Thyroid gland (tissue), 4 donors: Measurements from ENCODE around the gene PMEPA1. TPM values are rescaled to one million over a fixed set of nuclear protein-coding genes. Genes with fewer than 3 reads are reported as not detected.

Experiments
- DNase-seq, 2 donors: peaks; one replicate each; pipeline ENCODE4 v3.0.0-alpha.2; 2019
- H3K27ac ChIP-seq, 3 donors: fragments of 200-600 bp; sonication (generic); 1 replicate in 2 of 3; 2 replicates in 1 of 3; pipeline ENCODE4 v1.5.1; 2016 to 2019; ENCODE audit warnings: mild to moderate bottlenecking in 1 of 3, moderate library complexity in 1 of 3
- H3K27me3 ChIP-seq: fragments of 200-600 bp; sonication (generic); one replicate; pipeline ENCODE4 v1.5.1; 2019
- H3K36me3 ChIP-seq, 2 donors: fragments of 200-600 bp; sonication (generic); one replicate each; pipeline ENCODE4 v1.5.1; 2016 to 2019
- H3K4me1 ChIP-seq, 2 donors: fragments of 200-600 bp; sonication (generic); one replicate each; pipeline ENCODE4 v1.5.1; 2017 to 2019
- H3K4me3 ChIP-seq, 3 donors: fragments of 200-600 bp; sonication (generic); replicated peaks in 1 of 3; 1 replicate in 2 of 3; 2 replicates in 1 of 3; pipeline ENCODE4 v1.5.1; 2016; ENCODE audit warnings: mild to moderate bottlenecking in 1 of 3
- H3K9me3 ChIP-seq: fragments of 200-600 bp; sonication (generic); one replicate; pipeline ENCODE4 v1.5.1; 2017
- POLR2A ChIP-seq, 2 donors: fragments of 450-650 bp; IDR thresholded peaks; one replicate each; pipeline ENCODE4 v1.6.1; 2017; ENCODE audit warnings: antibody characterized with exemption in 2 of 2, mild to moderate bottlenecking in 2 of 2, moderate library complexity in 1 of 2
- WGBS, 2 donors: methylation state at CpG; one replicate each; pipeline ENCODE4 v1.1.5; 2017; 5-methylcytosine and 5-hydroxymethylcytosine counted together
- intact Hi-C: fragments of 100-400 bp; cut with DNase I; formaldehyde crosslinking; loops from one replicate; pipeline ENCODE4 v1.15.1; 2023
- total RNA-seq, 4 donors: library from RNA; depleted of rRNA; stranded (reverse); fragments of >200 nt; gene quantifications; one replicate each; pipeline ENCODE4 v1.2.3, GENCODE V29; 2016
- TF ChIP-seq, protein P1 (sequence below), 6 experiments: fragments of 200-600 bp in 3 of 6; fragments of 450-650 bp in 3 of 6; sonication (generic) in 3 of 6; IDR thresholded peaks; one replicate each; pipeline ENCODE4 v1.5.1; 2016 to 2019; ENCODE audit warnings: antibody characterized with exemption in 6 of 6, mild to moderate bottlenecking in 2 of 6, inconsistent platforms in 1 of 6, moderate library complexity in 1 of 6

PMEPA1 gene
- total RNA-seq, 4 donors from 2014 or later = 6.5 to 12.6 (median 8.3) TPM

DNA sequence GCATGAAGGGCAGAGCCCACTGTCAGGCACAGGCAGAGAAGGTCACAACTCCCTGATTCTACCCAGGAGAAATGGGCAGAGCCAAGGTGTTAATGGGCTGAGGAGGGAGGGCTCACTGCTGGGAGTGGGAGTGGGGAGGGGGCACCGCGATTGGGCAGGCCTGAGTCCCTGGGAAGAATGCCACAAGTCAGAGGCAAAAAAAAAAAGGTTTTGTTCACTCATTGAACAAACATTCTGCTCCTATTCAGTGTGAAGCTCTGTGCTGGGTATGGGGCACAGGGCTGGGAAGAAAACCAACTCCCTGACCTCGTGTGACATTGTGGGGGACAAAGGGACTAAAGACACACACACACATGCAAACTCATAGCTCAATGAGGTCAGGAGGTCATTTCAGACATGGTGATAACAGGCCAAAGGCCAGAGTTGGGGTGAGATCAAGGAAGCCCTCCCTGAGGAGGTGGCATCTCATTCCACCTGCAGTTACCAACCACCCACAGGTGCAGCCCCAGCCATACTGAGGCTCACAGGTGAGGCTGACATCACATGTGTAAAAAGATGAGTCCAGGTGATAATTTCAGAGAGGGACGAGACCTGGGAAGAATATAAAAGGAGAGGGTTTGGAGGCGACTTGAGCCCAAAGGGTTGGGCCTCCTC is 3.2 kb upstream of the PMEPA1 start:
- no peak for DNase-seq
- 52 to 59% methylated on average over 5 of the region's 5 CpGs for WGBS, 2 donors
- intact Hi-C loops = no loop called here
- no peaks in the 10 kb centered on the region for H3K36me3 ChIP-seq
- peak overlapping the region in 1 of 3 donors; percentile 82 for H3K27ac ChIP-seq
- no peaks in the 10 kb centered on the region for H3K9me3 ChIP-seq
- H3K27me3 ChIP-seq = no peaks in the 10 kb centered on the region
- no peak for TF ChIP-seq POLR2A (IDR thresholded peaks at IDR 0.05)
- TF ChIP-seq, protein P1, sequence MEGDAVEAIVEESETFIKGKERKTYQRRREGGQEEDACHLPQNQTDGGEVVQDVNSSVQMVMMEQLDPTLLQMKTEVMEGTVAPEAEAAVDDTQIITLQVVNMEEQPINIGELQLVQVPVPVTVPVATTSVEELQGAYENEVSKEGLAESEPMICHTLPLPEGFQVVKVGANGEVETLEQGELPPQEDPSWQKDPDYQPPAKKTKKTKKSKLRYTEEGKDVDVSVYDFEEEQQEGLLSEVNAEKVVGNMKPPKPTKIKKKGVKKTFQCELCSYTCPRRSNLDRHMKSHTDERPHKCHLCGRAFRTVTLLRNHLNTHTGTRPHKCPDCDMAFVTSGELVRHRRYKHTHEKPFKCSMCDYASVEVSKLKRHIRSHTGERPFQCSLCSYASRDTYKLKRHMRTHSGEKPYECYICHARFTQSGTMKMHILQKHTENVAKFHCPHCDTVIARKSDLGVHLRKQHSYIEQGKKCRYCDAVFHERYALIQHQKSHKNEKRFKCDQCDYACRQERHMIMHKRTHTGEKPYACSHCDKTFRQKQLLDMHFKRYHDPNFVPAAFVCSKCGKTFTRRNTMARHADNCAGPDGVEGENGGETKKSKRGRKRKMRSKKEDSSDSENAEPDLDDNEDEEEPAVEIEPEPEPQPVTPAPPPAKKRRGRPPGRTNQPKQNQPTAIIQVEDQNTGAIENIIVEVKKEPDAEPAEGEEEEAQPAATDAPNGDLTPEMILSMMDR (IDR thresholded peaks at IDR 0.05) = no peak
- H3K4me1 ChIP-seq = peaks cover 21 to 55% of the 10 kb centered on the region in 2 donors
- no peak overlapping the region for H3K4me3 ChIP-seq

DNA sequence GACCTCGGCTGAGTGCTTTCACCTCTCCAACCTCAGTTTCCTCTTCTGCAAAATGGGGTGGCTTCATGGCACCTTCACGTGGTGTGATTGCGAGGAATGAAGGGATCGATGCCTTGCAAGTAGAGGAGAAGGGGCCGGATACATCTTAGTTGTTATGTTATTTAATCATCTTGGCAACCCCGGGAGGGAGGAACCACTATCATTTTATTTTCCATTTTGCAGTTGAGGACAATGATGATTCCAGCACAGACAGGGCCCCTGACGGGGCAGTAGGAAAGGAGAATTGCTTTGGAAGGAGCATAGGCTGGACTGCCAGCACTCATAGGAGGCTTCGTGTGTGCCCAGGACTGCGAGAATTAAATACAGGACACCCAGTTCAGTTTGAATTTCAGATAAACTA is 2.5 kb upstream of the PMEPA1 start:
- Histone ChIP-seq H3K4me3 (no peak overlapping the region), H3K4me1 (peaks cover 23 to 54% of the 10 kb centered on the region in 2 donors), H3K27me3 (no peaks in the 10 kb centered on the region), H3K27ac (no peak overlapping the region), H3K9me3 (no peaks in the 10 kb centered on the region), H3K36me3 (no peaks in the 10 kb centered on the region)
- no peak for DNase-seq
- WGBS, 2 donors = 79 to 89% methylated on average over 9 of the region's 9 CpGs
- no peak for TF ChIP-seq POLR2A (IDR thresholded peaks at IDR 0.05)
- TF ChIP-seq, protein P1 (IDR thresholded peaks at IDR 0.05) = no peak
- intact Hi-C loops = no loop called here

DNA sequence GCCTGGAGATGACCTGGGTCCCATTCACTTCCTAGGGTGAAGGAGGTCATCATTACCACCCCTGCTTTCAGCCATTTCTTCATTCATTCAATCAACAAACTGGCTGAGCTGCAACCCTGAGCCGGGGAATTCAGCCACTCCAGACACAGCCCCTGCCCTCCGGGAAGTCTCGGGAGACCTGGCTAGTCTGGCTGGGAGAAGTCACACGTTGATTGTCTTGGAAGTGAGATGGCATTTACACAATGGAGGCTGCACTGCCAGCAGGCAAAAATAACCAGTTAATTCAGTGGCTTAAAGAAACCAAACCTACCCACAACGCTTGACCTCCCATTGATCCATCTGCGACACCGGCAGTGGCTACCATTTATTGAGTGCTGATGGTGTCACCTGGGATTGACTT is 2.0 kb upstream of the PMEPA1 start:
- 74 to 81% methylated on average over 5 to 7 of the region's 7 CpGs for WGBS, 2 donors
- intact Hi-C loops = no loop called here
- H3K4me3 ChIP-seq = no peak overlapping the region

DNA sequence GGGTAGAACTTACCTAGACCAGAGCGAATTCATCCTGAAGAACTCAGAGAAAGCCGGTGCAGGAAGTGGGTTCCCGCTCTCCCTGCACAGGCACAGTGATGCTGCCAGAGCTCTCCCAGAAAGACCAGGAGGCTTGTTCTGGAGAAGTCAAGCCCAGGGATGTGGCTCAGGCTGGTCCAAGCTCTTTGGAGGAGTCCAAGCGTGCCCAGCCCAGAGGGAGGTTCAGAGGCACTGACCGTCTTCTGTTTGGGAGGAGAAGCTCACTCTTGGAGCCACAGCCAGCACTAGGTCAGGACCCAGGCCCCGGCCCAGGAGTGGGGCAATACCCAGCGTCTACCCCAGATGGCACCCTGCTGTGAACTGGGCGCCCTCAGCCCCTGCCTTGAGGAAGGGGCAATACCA is 1.5 kb upstream of the PMEPA1 start:
- intact Hi-C loops = no loop called here
- 75% methylated on average over 7 to 8 of the region's 8 CpGs for WGBS, 2 donors
- no peak for DNase-seq

More for the DNA sequence above, 2.0 kb upstream of the PMEPA1 start:
- TF ChIP-seq, protein P1 (IDR thresholded peaks at IDR 0.05) = no peak
- TF ChIP-seq POLR2A (IDR thresholded peaks at IDR 0.05) = no peak
- no peak for DNase-seq
- Histone ChIP-seq H3K4me1 (peaks cover 23 to 54% of the 10 kb centered on the region in 2 donors), H3K9me3 (no peaks in the 10 kb centered on the region), H3K36me3 (no peaks in the 10 kb centered on the region), H3K27me3 (no peaks in the 10 kb centered on the region), H3K27ac (no peak overlapping the region)

DNA sequence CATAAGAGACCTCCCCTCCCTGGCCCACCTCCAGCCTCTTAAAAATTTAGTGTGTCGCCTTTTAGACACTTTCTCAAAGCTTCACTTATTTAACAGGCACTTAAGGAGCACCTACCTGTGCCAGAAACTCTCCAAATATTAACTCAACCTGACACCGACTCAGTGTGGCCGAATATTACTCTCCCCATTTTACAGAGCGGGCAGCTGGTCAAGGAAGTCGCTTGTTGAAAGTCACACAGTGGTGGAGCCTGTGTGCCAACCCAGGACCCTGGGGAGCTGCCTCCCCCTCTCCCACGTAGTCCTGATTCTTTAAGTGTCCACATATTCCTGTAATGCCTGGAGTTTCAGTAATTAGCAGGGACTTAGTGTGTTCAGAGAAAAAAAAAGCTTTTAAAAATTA is 1.0 kb upstream of the PMEPA1 start:
- TF ChIP-seq, protein P1 (IDR thresholded peaks at IDR 0.05) = no peak
- TF ChIP-seq POLR2A (IDR thresholded peaks at IDR 0.05) = no peak
- Histone ChIP-seq H3K36me3 (no peaks in the 10 kb centered on the region), H3K4me3 (peak overlapping the region in 1 of 3 donors; percentile 87), H3K27me3 (no peaks in the 10 kb centered on the region), H3K27ac (peak overlapping the region in 2 of 3 donors; percentile 94), H3K9me3 (no peaks in the 10 kb centered on the region), H3K4me1 (peaks cover 23 to 54% of the 10 kb centered on the region in 2 donors)
- intact Hi-C loops = no loop called here
- WGBS, 2 donors = 13 to 18% methylated on average over 6 of the region's 6 CpGs
- DNase-seq = peak in 1 of 2 donors; percentile 41

More for the DNA sequence above, 1.5 kb upstream of the PMEPA1 start:
- Histone ChIP-seq H3K27ac (peak overlapping the region in 2 of 3 donors; percentile 94), H3K4me3 (peak overlapping the region in 1 of 3 donors; percentile 87), H3K27me3 (no peaks in the 10 kb centered on the region), H3K36me3 (no peaks in the 10 kb centered on the region), H3K9me3 (no peaks in the 10 kb centered on the region), H3K4me1 (peaks cover 23 to 54% of the 10 kb centered on the region in 2 donors)
- TF ChIP-seq, protein P1 (IDR thresholded peaks at IDR 0.05) = no peak
